Kidney (tissue), 14 donors: ENCODE measurements around the gene PFKFB1. TPM values are rescaled to one million over a fixed set of nuclear protein-coding genes. Genes with fewer than 3 reads are reported as not detected.

ENCODE experiments used
- DNase-seq, 5 donors: peaks; one replicate each; pipeline ENCODE4 v3.0.0-alpha.2; 2013 to 2020
- FAIRE-seq: peaks from 2 replicates; lab custom pipeline; 2012; peaks lifted over from hg19 to GRCh38; lab: Jason Lieb, UNC
- H3K27ac ChIP-seq, 2 donors: one replicate each; pipeline ENCODE4 v1.7.0; 2013; ENCODE audit warnings: low read depth in 2 of 2, low read length in 2 of 2, inconsistent platforms in 1 of 2
- H3K27me3 ChIP-seq: one replicate; pipeline ENCODE4 v1.7.1; 2013; ENCODE audit warnings: low read length, inconsistent platforms; ENCODE audit not compliant: control insufficient read depth, insufficient read depth
- H3K36me3 ChIP-seq, 3 donors: one replicate each; pipeline versions ENCODE4 v1.7.0 to v1.7.1; 2013; ENCODE audit warnings: low read length in 3 of 3, control low read depth in 1 of 3, inconsistent platforms in 1 of 3; ENCODE audit not compliant: insufficient read depth in 3 of 3, control insufficient read depth in 2 of 3
- H3K4me1 ChIP-seq, 3 donors: one replicate each; pipeline versions ENCODE4 v1.7.0 to v1.7.1; 2013; ENCODE audit warnings: low read length in 3 of 3, inconsistent platforms in 1 of 3, low read depth in 1 of 3; ENCODE audit not compliant: control insufficient read depth in 2 of 3, insufficient read depth in 2 of 3
- H3K4me3 ChIP-seq, 3 donors: one replicate each; pipeline versions ENCODE4 v1.7.0 to v1.8.1; 2013; ENCODE audit warnings: low read length in 3 of 3, control low read depth in 1 of 3, inconsistent platforms in 1 of 3
- H3K9ac ChIP-seq, 3 donors: one replicate each; pipeline versions ENCODE4 v1.7.0 to v1.7.1; 2013; ENCODE audit warnings: low read length in 3 of 3, control low read depth in 1 of 3, inconsistent platforms in 1 of 3
- H3K9me3 ChIP-seq, 3 donors: one replicate each; pipeline versions ENCODE4 v1.7.0 to v1.7.1; 2013; ENCODE audit warnings: low read length in 3 of 3, control low read depth in 1 of 3, inconsistent platforms in 1 of 3; ENCODE audit not compliant: control insufficient read depth in 2 of 3, insufficient read depth in 1 of 3
- CTCF ChIP-seq: IDR thresholded peaks from 3 replicates; pipeline ENCODE4 v1.5.1; 2012; ENCODE audit warnings: mild to moderate bottlenecking, moderate library complexity, borderline replicate concordance; ENCODE audit not compliant: insufficient read depth; ENCODE audit errors: extremely low read depth
- intact Hi-C: fragments of 100-400 bp; cut with DNase I; formaldehyde crosslinking; loops from one replicate; pipeline ENCODE4 v1.11.1; 2022
- polyA plus RNA-seq: library from polyadenylated mRNA; stranded (reverse); fragments of 350-450 nt; fragmentation: Illumina TruSeq; extraction: RNeasy Lipid Tissue Mini Kit (QIAGEN cat#74804); gene quantifications from one replicate; pipeline ENCODE4 v1.2.3, GENCODE V29; 2014; ENCODE audit warnings: low read depth, low replicate concordance; ENCODE audit not compliant: insufficient read depth
- total RNA-seq: library from RNA; stranded (reverse); fragmentation: NEBNext Ultra II Directional; extraction: Animal tissue kit (Norgen Biotek cat#: 25700); gene quantifications from one replicate; pipeline ENCODE4 v1.2.1, GENCODE V29; 2021
- donor health status: control.
- donor health status: control.
- donor health status: control.
- donor health status: control.
- donor health status: control.
- donor health status: DM: yes; HTN: yes; CAD: no.
- donor health status: Normal renal cell carcinoma (clear cell type).

The PFKFB1 gene
- total and polyA plus RNA-seq, 2 donors from 2014 or later: 0.31 to 1.1 TPM

GRCh38 chrX:54964766-54965497 lies 29.1 kb downstream of the PFKFB1 start:
- Histone ChIP-seq H3K36me3 (no peaks in the 10 kb centered on the region), H3K27ac (no peak overlapping the region), H3K9me3 (no peaks in the 10 kb centered on the region), H3K9ac (no peak overlapping the region), H3K4me1 (no peaks in the 10 kb centered on the region), H3K27me3 (no peaks in the 10 kb centered on the region), H3K4me3 (no peak overlapping the region)
- TF ChIP-seq CTCF: no peak
- no peak for FAIRE-seq
- no peak for DNase-seq
- intact Hi-C loops: no loop called here

GRCh38 chrX:54961750-54962149 lies 32.2 kb downstream of the PFKFB1 start:
- Histone ChIP-seq H3K9me3 (no peaks in the 10 kb centered on the region), H3K27me3 (no peaks in the 10 kb centered on the region), H3K4me3 (no peak overlapping the region), H3K27ac (no peak overlapping the region), H3K9ac (no peak overlapping the region), H3K36me3 (no peaks in the 10 kb centered on the region), H3K4me1 (no peaks in the 10 kb centered on the region)
- DNase-seq (no peak), FAIRE-seq (no peak)
- TF ChIP-seq CTCF: no peak
- intact Hi-C loops: no loop called here

GRCh38 chrX:54950730-54951375 lies 43.1 kb downstream of the PFKFB1 start:
- no peak overlapping the region for H3K27ac ChIP-seq
- H3K9ac ChIP-seq: no peak overlapping the region
- no peak for FAIRE-seq

More at GRCh38 chrX:54950730-54951375, 43.1 kb downstream of the PFKFB1 start:
- no peak for DNase-seq
- intact Hi-C loops: no loop called here
- H3K4me3 ChIP-seq: no peak overlapping the region
- H3K4me1 ChIP-seq: no peaks in the 10 kb centered on the region
- H3K36me3 ChIP-seq: no peaks in the 10 kb centered on the region
- no peaks in the 10 kb centered on the region for H3K9me3 ChIP-seq
- TF ChIP-seq CTCF: no peak
- no peaks in the 10 kb centered on the region for H3K27me3 ChIP-seq
